Measurements from ENCODE around the gene DHX8.

- no peak for TF ChIP-seq POLR2A (IDR thresholded peaks at IDR 0.05)
- TF ChIP-seq, protein P1, sequence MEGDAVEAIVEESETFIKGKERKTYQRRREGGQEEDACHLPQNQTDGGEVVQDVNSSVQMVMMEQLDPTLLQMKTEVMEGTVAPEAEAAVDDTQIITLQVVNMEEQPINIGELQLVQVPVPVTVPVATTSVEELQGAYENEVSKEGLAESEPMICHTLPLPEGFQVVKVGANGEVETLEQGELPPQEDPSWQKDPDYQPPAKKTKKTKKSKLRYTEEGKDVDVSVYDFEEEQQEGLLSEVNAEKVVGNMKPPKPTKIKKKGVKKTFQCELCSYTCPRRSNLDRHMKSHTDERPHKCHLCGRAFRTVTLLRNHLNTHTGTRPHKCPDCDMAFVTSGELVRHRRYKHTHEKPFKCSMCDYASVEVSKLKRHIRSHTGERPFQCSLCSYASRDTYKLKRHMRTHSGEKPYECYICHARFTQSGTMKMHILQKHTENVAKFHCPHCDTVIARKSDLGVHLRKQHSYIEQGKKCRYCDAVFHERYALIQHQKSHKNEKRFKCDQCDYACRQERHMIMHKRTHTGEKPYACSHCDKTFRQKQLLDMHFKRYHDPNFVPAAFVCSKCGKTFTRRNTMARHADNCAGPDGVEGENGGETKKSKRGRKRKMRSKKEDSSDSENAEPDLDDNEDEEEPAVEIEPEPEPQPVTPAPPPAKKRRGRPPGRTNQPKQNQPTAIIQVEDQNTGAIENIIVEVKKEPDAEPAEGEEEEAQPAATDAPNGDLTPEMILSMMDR (IDR thresholded peaks at IDR 0.05): no peak
Observed at GRCh38 chr17:43482103-43483012, 1.4 kb upstream of the DHX8 start.
